Smooth muscle cell (in vitro differentiated cells): ENCODE measurements around the gene C1orf167. TPM values are rescaled to one million over a fixed set of nuclear protein-coding genes. Genes with fewer than 3 reads are reported as not detected.

Source experiments
- DNase-seq: peaks from one replicate; lab custom pipeline; 2025; ENCODE audit not compliant: unreplicated experiment; lab: John Stamatoyannopoulos, UW
- H2AFZ ChIP-seq: fragments of 200-600 bp; sonication (generic); 2 replicates; pipeline ENCODE4 v1.6.0; 2016; ENCODE audit warnings: antibody characterized with exemption, low read depth, mild to moderate bottlenecking
- H3F3A ChIP-seq: fragments of 200-600 bp; sonication (generic); 2 replicates; pipeline ENCODE4 v1.6.0; 2017; ENCODE audit warnings: antibody characterized with exemption, low read depth
- H3K27ac ChIP-seq: fragments of 200-600 bp; sonication (generic); 2 replicates; pipeline ENCODE4 v1.5.1; 2016; ENCODE audit warnings: low read depth, mild to moderate bottlenecking
- H3K27me3 ChIP-seq: fragments of 200-600 bp; sonication (generic); 2 replicates; pipeline ENCODE4 v1.6.1; 2016; ENCODE audit warnings: low read depth, mild to moderate bottlenecking
- H3K36me3 ChIP-seq: fragments of 200-600 bp; sonication (generic); 2 replicates; pipeline ENCODE4 v1.5.1; 2016; ENCODE audit warnings: low read depth
- H3K4me1 ChIP-seq: fragments of 200-600 bp; sonication (generic); 2 replicates; pipeline ENCODE4 v1.5.1; 2016; ENCODE audit warnings: low read depth
- H3K4me2 ChIP-seq: fragments of 200-600 bp; sonication (generic); 2 replicates; pipeline ENCODE4 v1.6.0; 2016; ENCODE audit warnings: mild to moderate bottlenecking
- H3K4me3 ChIP-seq: fragments of 200-600 bp; sonication (generic); 2 replicates; pipeline ENCODE4 v1.5.1; 2016; ENCODE audit warnings: mild to moderate bottlenecking
- H3K79me2 ChIP-seq: fragments of 200-600 bp; sonication (generic); 2 replicates; pipeline ENCODE4 v1.6.0; 2016; ENCODE audit warnings: low read depth, mild to moderate bottlenecking
- H3K9ac ChIP-seq: fragments of 200-600 bp; sonication (generic); 2 replicates; pipeline ENCODE4 v1.6.0; 2016; ENCODE audit warnings: low read depth
- H3K9me3 ChIP-seq: fragments of 200-600 bp; sonication (generic); replicated peaks from 2 replicates; pipeline ENCODE4 v1.5.1; 2016; ENCODE audit warnings: low read depth
- H4K20me1 ChIP-seq: fragments of 200-600 bp; sonication (generic); 2 replicates; pipeline ENCODE4 v1.6.0; 2016; ENCODE audit warnings: low read depth
- CTCF ChIP-seq: fragments of 200-600 bp; sonication (generic); IDR thresholded peaks from 2 replicates; pipeline ENCODE4 v1.5.1; 2017; ENCODE audit warnings: borderline replicate concordance, mild to moderate bottlenecking, antibody characterized with exemption; ENCODE audit not compliant: insufficient read depth, poor library complexity, severe bottlenecking
- WGBS: methylation state at CpG from one replicate; pipeline ENCODE4 v1.1.7; 2016; ENCODE audit warnings: low lambda C conversion rate; 5-methylcytosine and 5-hydroxymethylcytosine counted together
- polyA plus RNA-seq: library from polyadenylated mRNA; unstranded; fragments of >200 nt; fragmentation: Nextera tagmentation; extraction: Ambion mirVana; gene quantifications from 2 replicates; pipeline ENCODE4 v1.2.1, GENCODE V29; 2016
- total RNA-seq: library from RNA; depleted of rRNA; stranded (reverse); fragments of >200 nt; gene quantifications from 2 replicates; pipeline ENCODE4 v1.2.3, GENCODE V29; 2014

Gene C1orf167
- total and polyA plus RNA-seq, 2 experiments from 2014 or later: 0.70 TPM; not detected in 1

GRCh38 chr1:11740258-11741192 is 21.5 kb upstream of the C1orf167 start:
- WGBS: 79% methylated on average over 14 of the region's 15 CpGs
- no peak for DNase-seq
- TF ChIP-seq CTCF: no peak
- no peak overlapping the region for H2AFZ ChIP-seq
- no peaks in the 10 kb centered on the region for H3K79me2 ChIP-seq
- no peak overlapping the region for H3K4me2 ChIP-seq
- H3K4me3 ChIP-seq: no peak overlapping the region
- H3K27ac ChIP-seq: no peak overlapping the region
- H3K36me3 ChIP-seq: no peaks in the 10 kb centered on the region
- H4K20me1 ChIP-seq: peaks cover 29% of the 10 kb centered on the region
- peaks cover 7% of the 10 kb centered on the region for H3K4me1 ChIP-seq
- no peak overlapping the region for H3K9ac ChIP-seq
- H3K9me3 ChIP-seq: no peaks in the 10 kb centered on the region
- H3K27me3 ChIP-seq: no peaks in the 10 kb centered on the region
- peaks cover 2% of the 10 kb centered on the region for H3F3A ChIP-seq

- Histone ChIP-seq H3K36me3 (no peaks in the 10 kb centered on the region), H2AFZ (no peak overlapping the region), H3K4me2 (no peak overlapping the region), H4K20me1 (peaks cover 31% of the 10 kb centered on the region), H3K4me3 (no peak overlapping the region), H3F3A (no peaks in the 10 kb centered on the region), H3K4me1 (peaks cover 5% of the 10 kb centered on the region), H3K79me2 (no peaks in the 10 kb centered on the region), H3K27me3 (no peaks in the 10 kb centered on the region), H3K9me3 (no peaks in the 10 kb centered on the region), H3K27ac (no peak overlapping the region), H3K9ac (no peak overlapping the region)
- no peak for DNase-seq
- TF ChIP-seq CTCF: no peak
- WGBS: 95% methylated on average over 4 of the region's 4 CpGs
Observed at GRCh38 chr1:11741482-11741881, 20.5 kb upstream of the C1orf167 start.

GRCh38 chr1:11741919-11742558 is 20.0 kb upstream of the C1orf167 start:
- Histone ChIP-seq H3K9ac (no peak overlapping the region), H3K27me3 (no peaks in the 10 kb centered on the region), H3K4me3 (no peak overlapping the region), H3K36me3 (no peaks in the 10 kb centered on the region), H3K27ac (no peak overlapping the region), H3K4me1 (peaks cover 2% of the 10 kb centered on the region), H3F3A (no peaks in the 10 kb centered on the region), H2AFZ (no peak overlapping the region), H4K20me1 (peaks cover 31% of the 10 kb centered on the region), H3K79me2 (no peaks in the 10 kb centered on the region), H3K4me2 (no peak overlapping the region), H3K9me3 (no peaks in the 10 kb centered on the region)
- no peak for DNase-seq
- WGBS: 84% methylated on average over 5 of the region's 5 CpGs
- no peak for TF ChIP-seq CTCF
